Measurements from ENCODE around the gene ABCF1. TPM values are rescaled to one million over a fixed set of nuclear protein-coding genes. Genes with fewer than 3 reads are reported as not detected.

Gene ABCF1
- total RNA-seq, 1 donor: 37.6 TPM

DNA sequence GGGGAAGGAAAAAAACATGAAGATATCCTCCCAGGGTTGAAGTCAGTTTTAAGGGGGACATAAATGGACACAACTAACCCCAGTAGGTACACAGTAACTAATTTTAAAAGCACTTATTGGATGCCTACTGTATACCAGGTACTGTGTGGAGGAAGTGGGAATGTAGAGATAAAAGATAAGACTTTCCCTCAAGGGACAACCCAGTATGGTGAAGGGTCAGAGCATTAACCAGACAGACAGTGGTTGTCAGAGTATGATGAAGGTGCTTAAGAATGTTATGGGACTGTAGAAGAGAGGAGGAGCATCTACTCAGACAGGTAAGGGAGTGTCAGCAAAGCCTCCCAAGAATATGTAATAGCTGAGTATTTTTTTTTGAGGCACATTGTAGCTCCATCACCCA, 906 bp downstream of the ABCF1 start:
- DNase-seq (ENCODE audit: low read depth): no peak
- TF ChIP-seq CTCF (IDR thresholded peaks at IDR 0.05; ENCODE audit: insufficient read depth, low read depth, low read length): no peak
- H3K4me3 ChIP-seq (ENCODE audit: low read depth, low read length): peak overlapping the region; percentile 94

GRCh38 chr6:30573113-30573512, 1.9 kb downstream of the ABCF1 start:
- no peak for TF ChIP-seq CTCF (IDR thresholded peaks at IDR 0.05; ENCODE audit: insufficient read depth, low read depth, low read length)
- no peak for DNase-seq (ENCODE audit: low read depth)
- no peak overlapping the region for H3K4me3 ChIP-seq (ENCODE audit: low read depth, low read length)

- no peak for DNase-seq (ENCODE audit: low read depth)
- H3K4me3 ChIP-seq (ENCODE audit: low read depth, low read length): no peak overlapping the region
- no peak for TF ChIP-seq CTCF (IDR thresholded peaks at IDR 0.05; ENCODE audit: insufficient read depth, low read depth, low read length)
These were observed 6.8 kb downstream of the ABCF1 start for GRCh38 chr6:30578051-30578450.

GRCh38 chr6:30583921-30584320, 12.7 kb downstream of the ABCF1 start:
- H3K4me3 ChIP-seq (ENCODE audit: low read depth, low read length): no peak overlapping the region
- no peak for DNase-seq (ENCODE audit: low read depth)
- no peak for TF ChIP-seq CTCF (IDR thresholded peaks at IDR 0.05; ENCODE audit: insufficient read depth, low read depth, low read length)

DNA sequence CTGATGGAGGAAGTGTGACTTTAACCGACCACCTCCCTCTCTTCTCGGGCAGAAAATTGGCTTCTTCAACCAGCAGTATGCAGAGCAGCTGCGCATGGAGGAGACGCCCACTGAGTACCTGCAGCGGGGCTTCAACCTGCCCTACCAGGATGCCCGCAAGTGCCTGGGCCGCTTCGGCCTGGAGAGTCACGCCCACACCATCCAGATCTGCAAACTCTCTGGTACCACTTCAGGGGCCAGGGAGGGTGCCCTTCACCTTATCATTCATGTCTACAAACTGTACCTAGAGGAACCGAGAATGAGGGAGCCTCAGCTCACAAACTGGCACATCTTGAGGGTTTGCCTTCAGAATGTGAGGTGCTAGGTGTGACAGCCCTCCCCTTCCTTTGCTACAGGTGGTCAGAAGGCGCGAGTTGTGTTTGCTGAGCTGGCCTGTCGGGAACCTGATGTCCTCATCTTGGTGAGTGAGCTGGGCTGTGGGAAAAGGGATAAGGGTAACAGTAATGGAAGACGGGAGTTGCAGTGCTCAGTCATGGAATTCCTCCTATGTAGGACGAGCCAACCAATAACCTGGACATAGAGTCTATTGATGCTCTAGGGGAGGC, 18.6 kb downstream of the ABCF1 start:
- H3K4me3 ChIP-seq (ENCODE audit: low read depth, low read length): no peak overlapping the region
- no peak for TF ChIP-seq CTCF (IDR thresholded peaks at IDR 0.05; ENCODE audit: insufficient read depth, low read depth, low read length)
- DNase-seq (ENCODE audit: low read depth): no peak

DNA sequence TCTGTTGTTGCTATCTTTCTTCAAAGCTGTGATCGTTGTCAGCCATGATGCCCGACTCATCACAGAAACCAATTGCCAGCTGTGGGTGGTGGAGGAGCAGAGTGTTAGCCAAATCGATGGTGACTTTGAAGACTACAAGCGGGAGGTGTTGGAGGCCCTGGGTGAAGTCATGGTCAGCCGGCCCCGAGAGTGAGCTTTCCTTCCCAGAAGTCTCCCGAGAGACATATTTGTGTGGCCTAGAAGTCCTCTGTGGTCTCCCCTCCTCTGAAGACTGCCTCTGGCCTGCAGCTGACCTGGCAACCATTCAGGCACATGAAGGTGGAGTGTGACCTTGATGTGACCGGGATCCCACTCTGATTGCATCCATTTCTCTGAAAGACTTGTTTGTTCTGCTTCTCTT, 19.3 kb downstream of the ABCF1 start:
- DNase-seq (ENCODE audit: low read depth): no peak
- no peak for TF ChIP-seq CTCF (IDR thresholded peaks at IDR 0.05; ENCODE audit: insufficient read depth, low read depth, low read length)
- no peak overlapping the region for H3K4me3 ChIP-seq (ENCODE audit: low read depth, low read length)

DNA sequence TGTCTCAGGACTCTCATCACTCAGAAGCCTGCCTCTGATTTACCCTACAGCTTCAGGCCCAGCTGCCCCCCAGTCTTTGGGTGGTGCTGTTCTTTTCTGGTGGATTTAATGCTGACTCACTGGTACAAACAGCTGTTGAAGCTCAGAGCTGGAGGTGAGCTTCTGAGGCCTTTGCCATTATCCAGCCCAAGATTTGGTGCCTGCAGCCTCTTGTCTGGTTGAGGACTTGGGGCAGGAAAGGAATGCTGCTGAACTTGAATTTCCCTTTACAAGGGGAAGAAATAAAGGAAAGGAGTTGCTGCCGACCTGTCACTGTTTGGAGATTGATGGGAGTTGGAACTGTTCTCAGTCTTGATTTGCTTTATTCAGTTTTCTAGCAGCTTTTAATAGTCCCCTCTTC, 19.8 kb downstream of the ABCF1 start:
- TF ChIP-seq CTCF (IDR thresholded peaks at IDR 0.05; ENCODE audit: insufficient read depth, low read depth, low read length): no peak
- H3K4me3 ChIP-seq (ENCODE audit: low read depth, low read length): no peak overlapping the region
- peak; percentile 58 for DNase-seq (ENCODE audit: low read depth)
